Large intestine (tissue), 3 donors: ENCODE results near the gene FBN2. TPM values are rescaled to one million over a fixed set of nuclear protein-coding genes. Genes with fewer than 3 reads are reported as not detected.
"Not testable (repeated sequence)": the region's sequence is repeated elsewhere in the genome, so short reads cannot be mapped to it uniquely, and the experiment has no call there.

Experiments used
- DNase-seq, 2 donors: peaks; one replicate each; pipeline versions ENCODE4 v3.0.0 to v3.0.0-alpha.2; 2013
- H3K27ac ChIP-seq: one replicate; pipeline ENCODE4 v1.5.1; 2013; ENCODE audit warnings: low read length
- H3K27me3 ChIP-seq: 2 replicates; pipeline ENCODE4 v1.6.1; 2013; ENCODE audit warnings: low read length; ENCODE audit not compliant: control insufficient read depth, insufficient read depth
- H3K36me3 ChIP-seq: 2 replicates; pipeline ENCODE4 v1.6.1; 2013; ENCODE audit warnings: low read length; ENCODE audit not compliant: control insufficient read depth, insufficient read depth
- H3K4me1 ChIP-seq: one replicate; pipeline ENCODE4 v1.6.1; 2013; ENCODE audit warnings: low read length; ENCODE audit not compliant: control insufficient read depth, insufficient read depth
- H3K4me3 ChIP-seq: one replicate; pipeline ENCODE4 v1.5.1; 2013; ENCODE audit warnings: low read length
- H3K9me3 ChIP-seq: one replicate; pipeline ENCODE4 v1.6.1; 2013; ENCODE audit warnings: mild to moderate bottlenecking, low read depth, low read length, moderate library complexity; ENCODE audit not compliant: control insufficient read depth
- WGBS: methylation state at CpG from one replicate; pipeline ENCODE4 v1.1.5; 2013; ENCODE audit warnings: low lambda C conversion rate; ENCODE audit not compliant: insufficient coverage; 5-methylcytosine and 5-hydroxymethylcytosine counted together
- polyA plus RNA-seq: library from polyadenylated mRNA; unstranded; fragments of 120-200 nt; gene quantifications from one replicate; pipeline ENCODE4 v1.2.1, GENCODE V29; 2013

FBN2 gene
- polyA plus RNA-seq, 1 donor = 21.8 TPM

- Histone ChIP-seq H3K4me1 (no peaks in the 10 kb centered on the region), H3K36me3 (no peaks in the 10 kb centered on the region), H3K27ac (no peak overlapping the region), H3K27me3 (no peaks in the 10 kb centered on the region), H3K9me3 (no peaks in the 10 kb centered on the region), H3K4me3 (no peak overlapping the region)
- no peak for DNase-seq
- 80% methylated on average over 1 of the region's 2 CpGs for WGBS
Observed at GRCh38 chr5:128405159-128405558, 132.9 kb downstream of the FBN2 start.

- no peaks in the 10 kb centered on the region for H3K27me3 ChIP-seq
- no peaks in the 10 kb centered on the region for H3K4me1 ChIP-seq
- no peak overlapping the region for H3K4me3 ChIP-seq
- 100% methylated on average over 1 of the region's 4 CpGs for WGBS
- DNase-seq = no peak
- H3K9me3 ChIP-seq = no peaks in the 10 kb centered on the region
- no peak overlapping the region for H3K27ac ChIP-seq
- no peaks in the 10 kb centered on the region for H3K36me3 ChIP-seq
Observed at GRCh38 chr5:128403333-128403732, 134.7 kb downstream of the FBN2 start.

DNA sequence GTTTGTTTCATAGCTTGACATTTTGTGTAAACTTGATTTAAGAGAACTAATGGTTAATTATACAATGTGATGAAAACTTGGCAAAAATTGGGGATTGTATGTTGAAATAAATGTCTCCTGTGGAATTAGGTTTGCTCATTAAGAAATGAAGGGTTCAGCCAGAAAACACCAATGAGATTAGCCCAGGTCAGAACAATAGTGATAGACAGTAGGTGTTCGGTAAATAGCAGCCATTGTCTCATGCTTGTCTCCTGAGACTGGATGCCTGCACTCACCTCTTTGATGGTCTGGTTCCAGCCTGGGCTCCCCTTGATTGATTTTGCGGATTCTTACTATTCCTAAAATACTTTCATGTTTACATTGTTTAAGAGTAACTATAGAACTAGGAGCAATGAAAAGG lies 135.5 kb downstream of the FBN2 start:
- no peaks in the 10 kb centered on the region for H3K4me1 ChIP-seq
- H3K36me3 ChIP-seq = no peaks in the 10 kb centered on the region
- H3K27me3 ChIP-seq = no peaks in the 10 kb centered on the region
- no peak overlapping the region for H3K4me3 ChIP-seq
- no peak for DNase-seq
- H3K27ac ChIP-seq = no peak overlapping the region
- no peaks in the 10 kb centered on the region for H3K9me3 ChIP-seq
- 80% methylated on average over 1 of the region's 2 CpGs for WGBS

- not testable (repeated sequence) for H3K4me1 ChIP-seq, H3K36me3 ChIP-seq, H3K27me3 ChIP-seq, DNase-seq, H3K4me3 ChIP-seq, H3K27ac ChIP-seq, H3K9me3 ChIP-seq
- 83% methylated on average over 1 of the region's 2 CpGs for WGBS
Observed at GRCh38 chr5:128400766-128401165, 137.3 kb downstream of the FBN2 start.

GRCh38 chr5:128399111-128399510 lies 138.9 kb downstream of the FBN2 start:
- no peak for DNase-seq
- WGBS = no CpG with 5 or more reads among the region's 1 CpG
- Histone ChIP-seq H3K9me3 (no peaks in the 10 kb centered on the region), H3K27ac (no peak overlapping the region), H3K4me1 (no peaks in the 10 kb centered on the region), H3K36me3 (no peaks in the 10 kb centered on the region), H3K27me3 (no peaks in the 10 kb centered on the region), H3K4me3 (no peak overlapping the region)

DNA sequence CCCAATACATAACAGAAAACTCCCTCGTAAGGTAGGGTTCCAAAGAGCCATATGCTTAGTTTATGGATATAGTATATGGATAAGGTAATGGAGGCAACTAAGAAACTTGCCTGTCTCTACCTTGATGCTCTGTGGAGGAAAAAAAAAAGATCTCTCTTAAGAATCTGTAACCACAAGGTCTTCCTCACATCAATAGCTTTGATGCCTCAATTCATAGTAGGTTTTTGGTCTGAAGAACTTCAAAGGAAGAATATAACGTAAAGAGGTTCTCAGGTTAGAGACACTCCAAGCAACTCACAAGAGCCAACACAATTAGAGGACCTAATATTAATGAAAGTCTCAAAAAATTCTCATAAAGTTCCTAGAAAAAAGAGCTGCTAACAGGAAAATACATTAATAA lies 140.2 kb downstream of the FBN2 start:
- no peaks in the 10 kb centered on the region for H3K9me3 ChIP-seq
- no CpG with 5 or more reads among the region's 2 CpGs for WGBS

DNA sequence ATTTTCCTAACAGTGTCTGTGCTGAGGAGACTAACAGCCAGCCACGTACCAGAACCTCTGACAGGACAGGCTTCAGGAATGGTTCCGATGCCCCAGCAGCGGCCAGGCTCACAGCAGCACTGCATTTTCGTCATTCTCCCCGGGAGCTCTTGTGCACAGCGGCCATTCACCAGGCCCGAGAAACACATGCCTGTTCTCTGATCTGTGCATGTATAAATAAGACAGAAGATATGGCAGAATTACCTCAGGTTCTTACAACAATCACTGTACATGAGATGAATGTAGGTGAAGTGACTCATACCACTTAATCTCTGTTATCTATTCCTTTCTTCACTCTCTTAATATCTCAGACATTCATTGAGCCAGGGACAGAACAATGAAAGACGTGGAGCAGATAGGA lies 143.0 kb downstream of the FBN2 start:
- Histone ChIP-seq H3K4me1 (no peaks in the 10 kb centered on the region), H3K4me3 (no peak overlapping the region), H3K27ac (no peak overlapping the region), H3K27me3 (no peaks in the 10 kb centered on the region), H3K9me3 (no peaks in the 10 kb centered on the region), H3K36me3 (no peaks in the 10 kb centered on the region)
- no peak for DNase-seq
- WGBS = no CpG with 5 or more reads among the region's 8 CpGs

More for the DNA sequence above, 140.2 kb downstream of the FBN2 start:
- no peak for DNase-seq
- Histone ChIP-seq H3K27ac (no peak overlapping the region), H3K4me3 (no peak overlapping the region), H3K36me3 (no peaks in the 10 kb centered on the region), H3K27me3 (no peaks in the 10 kb centered on the region), H3K4me1 (no peaks in the 10 kb centered on the region)

DNA sequence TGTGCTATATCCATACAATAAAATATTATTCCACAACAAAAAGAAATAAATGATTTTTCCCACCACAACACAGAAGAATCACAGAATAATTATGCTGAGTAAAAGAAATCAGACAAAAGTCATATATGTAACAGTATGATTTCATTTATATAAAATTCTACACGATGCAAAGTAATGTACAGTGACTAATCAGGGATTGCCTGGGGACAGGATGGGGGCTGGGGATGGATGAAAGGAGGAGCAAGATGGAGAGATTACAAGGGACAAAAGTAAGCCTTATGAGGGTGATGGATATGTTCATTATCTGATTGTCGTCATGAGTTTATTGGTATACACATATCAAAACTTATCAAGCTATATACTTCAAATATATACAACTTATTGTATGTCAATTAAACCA lies 154.0 kb downstream of the FBN2 start:
- no CpG with 5 or more reads among the region's 2 CpGs for WGBS
- no peak overlapping the region for H3K27ac ChIP-seq
- no peaks in the 10 kb centered on the region for H3K9me3 ChIP-seq
- H3K36me3 ChIP-seq = no peaks in the 10 kb centered on the region
- no peaks in the 10 kb centered on the region for H3K4me1 ChIP-seq
- H3K27me3 ChIP-seq = no peaks in the 10 kb centered on the region
- no peak for DNase-seq
- no peak overlapping the region for H3K4me3 ChIP-seq

- Histone ChIP-seq H3K9me3 (no peaks in the 10 kb centered on the region), H3K4me1 (no peaks in the 10 kb centered on the region), H3K27me3 (no peaks in the 10 kb centered on the region), H3K27ac (no peak overlapping the region), H3K36me3 (peaks cover 3% of the 10 kb centered on the region), H3K4me3 (no peak overlapping the region)
- WGBS = 60% methylated on average over 1 of the region's 3 CpGs
- DNase-seq = no peak
Observed at GRCh38 chr5:128380337-128380736, 157.7 kb downstream of the FBN2 start.

GRCh38 chr5:128378632-128379031 lies 159.4 kb downstream of the FBN2 start:
- no CpG with 5 or more reads among the region's 1 CpG for WGBS
- Histone ChIP-seq H3K4me1 (no peaks in the 10 kb centered on the region), H3K27ac (no peak overlapping the region), H3K27me3 (no peaks in the 10 kb centered on the region), H3K4me3 (no peak overlapping the region), H3K36me3 (peaks cover 6% of the 10 kb centered on the region), H3K9me3 (no peaks in the 10 kb centered on the region)
- DNase-seq = no peak

DNA sequence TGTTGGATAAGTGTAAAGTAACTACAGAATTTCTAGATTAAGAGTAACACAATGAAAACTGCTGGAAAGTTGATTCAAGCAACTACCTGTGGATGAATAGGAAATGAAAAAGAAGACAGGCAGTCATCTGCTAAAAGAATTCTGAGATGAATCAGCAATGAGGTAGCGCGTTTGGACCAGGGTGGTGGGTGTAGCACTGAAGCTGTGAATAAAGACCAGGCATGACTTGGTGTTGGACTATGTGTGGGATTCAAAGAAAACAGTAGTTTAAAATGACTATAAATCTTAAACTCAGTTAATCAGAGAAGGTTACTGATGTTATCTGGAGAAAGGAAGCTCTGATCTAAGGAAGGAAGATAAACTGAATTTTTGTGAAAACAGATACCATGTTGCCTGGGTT lies 159.8 kb downstream of the FBN2 start:
- no peaks in the 10 kb centered on the region for H3K27me3 ChIP-seq
- H3K9me3 ChIP-seq = no peaks in the 10 kb centered on the region
- H3K36me3 ChIP-seq = peaks cover 6% of the 10 kb centered on the region
- no peaks in the 10 kb centered on the region for H3K4me1 ChIP-seq
- WGBS = 100% methylated on average over 1 of the region's 2 CpGs
- no peak overlapping the region for H3K4me3 ChIP-seq
- H3K27ac ChIP-seq = no peak overlapping the region
- no peak for DNase-seq
